Activated T-cell treated with anti-CD3 and anti-CD28 coated beads, Interleukin-2, amount 50 U/mL, for 24 hours (primary cell): ENCODE results near the gene GTF3C1.

Source experiments
- DNase-seq: peaks from one replicate; pipeline ENCODE4 v3.0.0-alpha.2; 2020
- H3K27ac Mint-ChIP-seq: 2 replicates; pipeline ENCODE4 v1.8.0; 2020; ENCODE audit warnings: mild to moderate bottlenecking, mixed read lengths
- H3K27me3 Mint-ChIP-seq: 2 replicates; pipeline ENCODE4 v1.8.0; 2020; ENCODE audit warnings: mixed read lengths
- H3K36me3 Mint-ChIP-seq: 2 replicates; pipeline ENCODE4 v1.8.0; 2020; ENCODE audit warnings: low read depth, mixed read lengths
- H3K4me1 Mint-ChIP-seq: 2 replicates; pipeline ENCODE4 v1.8.0; 2020; ENCODE audit warnings: low read depth, mixed read lengths
- H3K4me3 Mint-ChIP-seq: 2 replicates; pipeline ENCODE4 v1.8.0; 2020; ENCODE audit warnings: mild to moderate bottlenecking, moderate library complexity, mixed read lengths
- H3K9me3 Mint-ChIP-seq: 2 replicates; pipeline ENCODE4 v1.8.0; 2020; ENCODE audit warnings: mixed read lengths

GTF3C1 gene

DNA sequence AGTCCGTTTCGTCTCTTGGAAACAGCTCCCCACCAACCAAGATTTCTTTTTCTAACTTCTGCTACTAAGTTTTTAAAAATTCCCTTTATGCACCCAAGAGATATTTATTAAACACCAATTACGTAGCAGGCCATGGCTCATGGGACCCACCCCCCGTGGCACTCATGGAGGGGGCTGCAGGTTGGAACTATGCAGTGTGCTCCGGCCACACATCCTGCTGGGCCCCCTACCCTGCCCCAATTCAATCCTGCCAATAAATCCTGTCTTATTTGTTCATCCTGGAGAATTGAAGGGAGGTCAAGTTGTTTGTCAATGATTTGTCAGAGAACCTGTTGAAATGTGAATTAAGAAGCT lies 99.5 kb downstream of the GTF3C1 start:
- Mint-ChIP-seq H3K27ac (peak overlapping the region; percentile 92), H3K4me1 (peaks cover 96% of the 10 kb centered on the region), H3K36me3 (peaks cover 66% of the 10 kb centered on the region), H3K27me3 (no peaks in the 10 kb centered on the region), H3K4me3 (peak overlapping the region; percentile 62), H3K9me3 (peaks cover 3% of the 10 kb centered on the region)
- DNase-seq: no peak

DNA sequence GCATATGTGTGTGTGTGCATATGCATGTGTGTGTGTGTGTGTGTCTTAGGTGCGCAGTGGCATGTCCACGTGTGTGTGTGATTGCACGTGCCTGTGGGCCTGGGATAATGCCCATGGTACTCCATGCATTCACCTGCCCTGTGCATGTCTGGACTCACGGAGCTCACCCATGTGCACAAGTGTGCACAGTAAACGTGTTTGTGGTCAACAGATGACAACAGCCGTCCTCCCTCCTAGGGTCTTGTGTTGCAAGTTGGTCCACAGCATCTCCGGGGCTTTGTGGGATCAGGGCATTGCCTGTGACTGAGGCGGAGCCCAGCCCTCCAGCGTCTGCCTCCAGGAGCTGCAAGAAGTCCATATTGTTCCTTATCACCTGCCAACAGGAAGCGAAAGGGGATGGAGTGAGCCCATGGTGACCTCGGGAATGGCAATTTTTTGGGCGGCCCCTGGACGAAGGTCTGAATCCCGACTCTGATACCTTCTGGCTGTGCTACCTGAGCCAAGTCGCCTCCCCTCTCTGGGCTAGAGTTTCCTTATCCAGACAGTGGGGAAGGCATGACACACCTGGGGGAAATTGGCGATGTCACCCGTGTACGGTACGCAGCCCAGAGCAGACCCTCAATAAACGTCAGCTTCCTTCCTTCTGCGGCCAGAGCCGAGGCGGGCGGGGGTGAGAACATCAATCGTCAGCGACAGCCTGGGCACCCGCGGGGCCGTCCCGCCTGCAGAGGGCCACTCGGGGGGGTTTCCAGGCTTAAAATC lies 100.1 kb downstream of the GTF3C1 start:
- peaks cover 72% of the 10 kb centered on the region for H3K36me3 Mint-ChIP-seq
- peaks cover 96% of the 10 kb centered on the region for H3K4me1 Mint-ChIP-seq
- H3K27me3 Mint-ChIP-seq: no peaks in the 10 kb centered on the region
- DNase-seq: peak; percentile 79
- peak overlapping the region; percentile 92 for H3K27ac Mint-ChIP-seq
- H3K4me3 Mint-ChIP-seq: peak overlapping the region; percentile 62
- peaks cover 3% of the 10 kb centered on the region for H3K9me3 Mint-ChIP-seq

DNA sequence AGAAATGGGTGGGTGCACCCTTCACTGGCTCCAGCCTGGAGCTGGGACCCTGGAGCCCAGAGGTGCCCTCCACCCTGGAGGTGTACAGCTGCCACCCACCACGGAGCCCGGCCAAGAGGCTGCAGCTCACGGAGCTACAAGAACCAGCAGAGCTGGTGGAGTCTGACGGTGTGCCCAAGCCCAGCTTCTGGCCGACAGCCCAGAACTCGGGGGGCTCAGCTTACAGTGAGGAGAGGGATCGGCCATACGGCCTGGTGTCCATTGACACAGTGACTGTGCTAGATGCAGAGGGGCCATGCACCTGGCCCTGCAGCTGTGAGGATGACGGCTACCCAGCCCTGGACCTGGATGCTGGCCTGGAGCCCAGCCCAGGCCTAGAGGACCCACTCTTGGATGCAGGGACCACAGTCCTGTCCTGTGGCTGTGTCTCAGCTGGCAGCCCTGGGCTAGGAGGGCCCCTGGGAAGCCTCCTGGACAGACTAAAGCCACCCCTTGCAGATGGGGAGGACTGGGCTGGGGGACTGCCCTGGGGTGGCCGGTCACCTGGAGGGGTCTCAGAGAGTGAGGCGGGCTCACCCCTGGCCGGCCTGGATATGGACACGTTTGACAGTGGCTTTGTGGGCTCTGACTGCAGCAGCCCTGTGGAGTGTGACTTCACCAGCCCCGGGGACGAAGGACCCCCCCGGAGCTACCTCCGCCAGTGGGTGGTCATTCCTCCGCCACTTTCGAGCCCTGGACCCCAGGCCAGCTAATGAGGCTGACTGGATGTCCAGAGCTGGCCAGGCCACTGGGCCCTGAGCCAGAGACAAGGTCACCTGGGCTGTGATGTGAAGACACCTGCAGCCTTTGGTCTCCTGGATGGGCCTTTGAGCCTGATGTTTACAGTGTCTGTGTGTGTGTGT lies 100.9 kb downstream of the GTF3C1 start:
- H3K36me3 Mint-ChIP-seq: peaks cover 80% of the 10 kb centered on the region
- peak overlapping the region; percentile 62 for H3K4me3 Mint-ChIP-seq
- H3K27me3 Mint-ChIP-seq: no peaks in the 10 kb centered on the region
- H3K9me3 Mint-ChIP-seq: peaks cover 3% of the 10 kb centered on the region
- H3K4me1 Mint-ChIP-seq: peaks cover 96% of the 10 kb centered on the region
- DNase-seq: no peak
- H3K27ac Mint-ChIP-seq: peak overlapping the region; percentile 92

DNA sequence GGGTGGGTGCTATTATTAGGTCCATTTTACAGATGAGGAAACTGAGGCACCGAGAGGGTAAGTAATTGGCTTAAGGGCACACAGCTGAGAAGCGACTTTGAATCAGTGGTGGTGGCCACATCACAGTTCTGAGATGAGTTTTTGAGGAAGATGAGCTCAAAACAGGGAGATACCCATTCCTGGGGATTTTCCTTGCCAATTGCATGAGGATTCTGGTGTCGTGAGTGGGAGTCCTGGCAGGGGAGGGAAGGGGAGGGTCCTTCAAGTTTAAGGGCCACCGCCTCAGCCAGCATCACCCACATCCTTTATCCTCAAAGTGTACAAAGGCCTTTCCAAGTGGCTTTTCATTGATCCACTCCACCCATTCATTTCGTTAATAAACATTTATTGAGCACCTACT lies 102.4 kb downstream of the GTF3C1 start:
- peak overlapping the region; percentile 86 for H3K27ac Mint-ChIP-seq

DNA sequence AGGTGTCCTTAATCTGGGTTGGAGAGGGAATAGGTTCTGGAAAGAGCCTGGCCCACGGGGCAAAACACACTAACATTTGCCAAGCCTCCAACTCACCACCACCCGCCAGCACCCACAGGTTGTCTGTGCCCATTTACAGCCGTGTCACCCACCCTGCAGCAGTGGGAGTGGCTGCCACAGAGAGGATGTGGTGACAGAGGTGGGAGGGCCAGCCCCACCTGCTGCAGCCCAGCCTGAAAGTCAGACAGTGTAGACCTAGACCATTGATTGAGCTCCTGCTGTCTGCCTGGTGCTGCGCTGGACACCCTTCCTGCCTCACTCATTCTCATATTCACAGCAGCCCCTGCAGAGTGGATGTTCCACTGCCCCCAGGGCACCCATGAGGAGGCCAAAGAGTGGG lies 103.0 kb downstream of the GTF3C1 start:
- no peaks in the 10 kb centered on the region for H3K27me3 Mint-ChIP-seq
- H3K36me3 Mint-ChIP-seq: peaks cover 98% of the 10 kb centered on the region
- no peak overlapping the region for H3K4me3 Mint-ChIP-seq
- peaks cover 3% of the 10 kb centered on the region for H3K9me3 Mint-ChIP-seq
- peak overlapping the region; percentile 86 for H3K27ac Mint-ChIP-seq
- DNase-seq: peak; percentile 67
- peaks cover 90% of the 10 kb centered on the region for H3K4me1 Mint-ChIP-seq

More for the DNA sequence above, 102.4 kb downstream of the GTF3C1 start:
- Mint-ChIP-seq H3K9me3 (peaks cover 3% of the 10 kb centered on the region), H3K36me3 (peaks cover 95% of the 10 kb centered on the region), H3K4me3 (no peak overlapping the region), H3K4me1 (peaks cover 93% of the 10 kb centered on the region), H3K27me3 (no peaks in the 10 kb centered on the region)
- no peak for DNase-seq

DNA sequence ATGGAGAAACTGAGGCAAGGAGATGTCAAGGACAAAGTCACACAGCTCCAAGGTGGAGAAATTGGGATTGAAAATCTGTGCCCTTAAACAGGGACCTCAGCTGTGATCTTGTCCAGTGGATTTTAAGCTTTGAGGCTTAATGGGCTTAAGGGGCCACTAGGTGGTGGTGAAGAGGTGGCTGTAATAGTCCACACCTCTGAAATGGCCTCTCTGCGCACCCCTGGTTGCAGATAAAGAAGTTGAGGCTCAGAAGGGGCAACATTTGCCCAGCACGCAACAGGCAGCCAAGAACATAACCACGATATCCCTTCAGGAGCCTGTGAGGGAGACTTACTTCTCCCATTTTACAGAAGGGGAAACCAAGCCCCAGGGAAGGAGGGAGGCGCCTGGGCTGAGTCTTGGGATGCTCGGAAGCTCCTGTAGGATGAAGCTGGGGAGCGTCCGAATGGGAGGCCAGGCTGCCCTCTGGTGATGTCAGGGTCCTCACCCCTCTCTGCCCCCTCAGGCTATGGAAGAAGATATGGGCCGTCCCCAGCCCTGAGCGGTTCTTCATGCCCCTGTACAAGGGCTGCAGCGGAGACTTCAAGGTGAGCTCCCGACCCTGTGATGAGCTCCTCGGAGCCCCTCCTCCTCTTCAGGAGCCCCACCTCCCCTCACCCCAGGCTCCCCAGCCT lies 104.1 kb downstream of the GTF3C1 start:
- peak overlapping the region; percentile 86 for H3K27ac Mint-ChIP-seq
- no peak overlapping the region for H3K4me3 Mint-ChIP-seq
- H3K27me3 Mint-ChIP-seq: no peaks in the 10 kb centered on the region
- peaks cover 100% of the 10 kb centered on the region for H3K36me3 Mint-ChIP-seq
- peaks cover 85% of the 10 kb centered on the region for H3K4me1 Mint-ChIP-seq
- peaks cover under 1% of the 10 kb centered on the region for H3K9me3 Mint-ChIP-seq
- peak; percentile 28 for DNase-seq

DNA sequence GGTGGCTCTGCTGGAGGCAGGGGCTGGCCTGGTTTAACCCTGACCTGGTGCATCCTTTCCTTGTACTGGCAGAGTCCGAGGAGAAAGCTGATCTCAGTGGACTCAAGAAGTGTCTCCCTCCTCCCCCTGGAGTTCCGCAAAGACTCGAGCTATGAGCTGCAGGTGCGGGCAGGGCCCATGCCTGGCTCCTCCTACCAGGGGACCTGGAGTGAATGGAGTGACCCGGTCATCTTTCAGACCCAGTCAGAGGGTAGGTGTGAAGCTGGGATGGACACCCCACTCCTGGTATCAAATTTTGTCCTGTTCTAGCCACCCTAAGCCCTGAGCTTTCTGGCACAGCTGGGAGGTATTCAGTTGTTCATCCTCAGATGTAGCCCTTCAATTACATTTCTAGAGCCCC lies 105.2 kb downstream of the GTF3C1 start:
- Mint-ChIP-seq H3K4me1 (peaks cover 73% of the 10 kb centered on the region), H3K27ac (peak overlapping the region; percentile 86), H3K36me3 (peaks cover 99% of the 10 kb centered on the region), H3K4me3 (no peak overlapping the region), H3K9me3 (no peaks in the 10 kb centered on the region), H3K27me3 (no peaks in the 10 kb centered on the region)
- DNase-seq: peak; percentile 29

DNA sequence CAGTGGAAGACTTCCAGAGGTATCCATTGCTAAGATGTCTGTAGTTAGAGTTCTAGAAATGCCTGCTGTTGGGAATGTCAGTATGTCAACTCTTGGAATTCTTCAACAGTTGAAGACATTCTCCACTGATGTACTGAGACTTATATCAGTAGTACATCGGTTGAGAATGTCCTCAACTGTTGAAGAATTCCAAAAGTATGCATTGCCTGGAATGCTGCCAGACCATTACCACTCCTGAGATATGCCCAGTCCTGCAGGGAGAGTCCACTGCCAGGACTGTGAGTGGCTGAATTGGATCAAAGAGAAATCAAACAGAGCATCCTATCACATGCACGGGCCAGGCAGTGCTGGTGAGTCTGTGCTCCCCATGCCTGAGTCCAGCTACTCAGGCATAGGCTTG lies 105.7 kb downstream of the GTF3C1 start:
- H3K4me3 Mint-ChIP-seq: no peak overlapping the region
- peaks cover 72% of the 10 kb centered on the region for H3K4me1 Mint-ChIP-seq
- DNase-seq: peak; percentile 12
- H3K27ac Mint-ChIP-seq: peak overlapping the region; percentile 86
- no peaks in the 10 kb centered on the region for H3K27me3 Mint-ChIP-seq
- H3K36me3 Mint-ChIP-seq: peaks cover 99% of the 10 kb centered on the region
- H3K9me3 Mint-ChIP-seq: no peaks in the 10 kb centered on the region

DNA sequence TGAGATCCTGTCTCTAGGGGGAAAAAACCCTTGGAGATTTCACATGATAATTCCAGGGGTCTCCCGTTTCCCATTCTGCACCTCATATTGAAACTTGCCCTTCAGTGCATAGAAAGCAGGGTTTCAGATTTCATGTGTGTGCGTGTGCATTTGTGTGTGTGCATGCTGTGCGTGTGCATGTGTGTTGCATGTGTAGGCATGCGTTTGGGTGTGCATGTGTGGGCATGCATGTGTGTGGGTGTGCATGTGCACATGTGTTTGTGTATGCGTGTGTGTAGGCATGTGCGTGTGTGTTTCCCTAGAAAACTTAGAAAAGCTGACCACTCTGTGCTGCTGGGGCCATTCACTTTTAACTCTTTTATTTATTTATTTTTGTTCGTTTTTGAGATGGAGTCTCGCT lies 107.7 kb downstream of the GTF3C1 start:
- Mint-ChIP-seq H3K9me3 (no peaks in the 10 kb centered on the region), H3K27ac (no peak overlapping the region), H3K4me3 (no peak overlapping the region), H3K36me3 (peaks cover 99% of the 10 kb centered on the region), H3K4me1 (peaks cover 52% of the 10 kb centered on the region), H3K27me3 (no peaks in the 10 kb centered on the region)
- peak; percentile 16 for DNase-seq

DNA sequence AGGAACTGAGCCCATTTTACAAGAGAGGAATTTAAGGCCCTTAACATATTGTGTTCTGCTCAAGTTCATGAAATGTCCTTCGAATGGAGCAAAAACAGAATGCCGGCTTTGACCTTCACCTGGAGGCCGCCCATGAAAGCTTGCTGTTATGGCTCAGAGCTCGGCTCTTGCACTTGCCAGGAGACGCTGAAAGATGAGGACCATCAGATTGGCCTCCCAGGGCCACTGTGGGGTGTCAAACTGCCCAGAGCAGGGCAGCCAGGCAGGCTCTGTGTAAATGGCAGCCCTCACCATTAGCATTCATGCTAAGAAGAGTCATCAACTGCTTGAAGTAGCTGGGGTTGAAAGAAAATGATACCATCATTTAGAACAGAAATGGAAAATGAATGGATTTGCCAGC lies 108.4 kb downstream of the GTF3C1 start:
- Mint-ChIP-seq H3K27me3 (no peaks in the 10 kb centered on the region), H3K4me3 (no peak overlapping the region), H3K36me3 (peaks cover 99% of the 10 kb centered on the region), H3K4me1 (peaks cover 45% of the 10 kb centered on the region), H3K9me3 (no peaks in the 10 kb centered on the region), H3K27ac (peak overlapping the region; percentile 77)
- DNase-seq: peak; percentile 22

DNA sequence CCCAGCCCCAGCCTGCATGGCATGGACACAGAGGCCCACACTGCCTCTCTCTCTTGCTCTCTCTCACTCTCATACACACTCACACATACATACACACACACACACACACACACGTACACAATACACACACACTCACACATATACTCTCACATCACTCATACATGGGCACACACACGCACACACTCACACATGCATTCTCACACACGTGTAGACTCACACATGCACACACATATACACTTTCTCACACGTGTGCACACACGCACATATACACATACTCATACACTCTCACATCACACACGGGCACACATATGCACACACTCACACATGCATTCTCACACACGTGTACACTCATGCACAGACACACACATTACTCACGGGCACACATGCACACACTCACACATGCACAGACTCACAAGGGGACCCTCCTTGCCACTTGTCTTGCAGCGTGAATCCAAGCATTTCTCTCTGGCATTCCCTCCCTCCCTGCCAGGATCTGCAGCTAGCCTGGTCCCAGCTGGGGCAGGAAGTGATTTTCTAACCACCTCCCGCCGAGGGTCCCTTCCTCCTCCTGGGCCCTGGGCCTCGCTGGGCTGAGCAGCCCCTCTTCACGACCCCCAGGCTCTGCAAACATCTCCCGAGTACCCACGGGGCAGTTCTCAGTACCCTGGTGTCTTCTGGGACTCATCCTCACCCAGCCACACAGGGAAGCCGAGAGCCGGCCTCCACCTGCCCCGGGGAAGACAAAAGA lies 110.3 kb downstream of the GTF3C1 start:
- peaks cover 26% of the 10 kb centered on the region for H3K4me1 Mint-ChIP-seq
- H3K4me3 Mint-ChIP-seq: no peak overlapping the region
- H3K27me3 Mint-ChIP-seq: no peaks in the 10 kb centered on the region
- H3K9me3 Mint-ChIP-seq: no peaks in the 10 kb centered on the region
- H3K27ac Mint-ChIP-seq: peak overlapping the region; percentile 38
- DNase-seq: peak; percentile 2
- peaks cover 97% of the 10 kb centered on the region for H3K36me3 Mint-ChIP-seq

DNA sequence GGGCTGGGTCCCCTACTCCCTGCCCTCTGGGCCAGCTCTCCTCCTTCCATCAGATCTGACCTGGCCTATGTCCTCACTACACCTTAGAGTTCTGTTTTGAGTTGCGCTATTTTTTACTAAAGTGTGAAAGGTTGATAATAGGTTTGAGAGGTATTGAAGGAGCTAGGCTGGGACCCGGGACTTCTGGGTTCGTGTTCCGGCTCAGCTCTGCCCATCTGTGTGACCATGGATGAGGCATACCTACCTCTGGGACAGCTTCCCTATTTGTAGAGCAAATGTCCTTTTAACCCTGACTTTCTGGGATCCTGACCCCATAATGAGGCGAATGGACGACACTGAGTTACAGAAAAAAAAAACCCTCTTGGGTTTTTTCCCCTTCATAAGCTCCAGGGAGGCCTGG lies 111.8 kb downstream of the GTF3C1 start:
- H3K36me3 Mint-ChIP-seq: peaks cover 97% of the 10 kb centered on the region
- H3K4me3 Mint-ChIP-seq: no peak overlapping the region
- peaks cover 21% of the 10 kb centered on the region for H3K4me1 Mint-ChIP-seq
- H3K27me3 Mint-ChIP-seq: no peaks in the 10 kb centered on the region
- H3K9me3 Mint-ChIP-seq: no peaks in the 10 kb centered on the region
- H3K27ac Mint-ChIP-seq: peak overlapping the region; percentile 83
- no peak for DNase-seq

DNA sequence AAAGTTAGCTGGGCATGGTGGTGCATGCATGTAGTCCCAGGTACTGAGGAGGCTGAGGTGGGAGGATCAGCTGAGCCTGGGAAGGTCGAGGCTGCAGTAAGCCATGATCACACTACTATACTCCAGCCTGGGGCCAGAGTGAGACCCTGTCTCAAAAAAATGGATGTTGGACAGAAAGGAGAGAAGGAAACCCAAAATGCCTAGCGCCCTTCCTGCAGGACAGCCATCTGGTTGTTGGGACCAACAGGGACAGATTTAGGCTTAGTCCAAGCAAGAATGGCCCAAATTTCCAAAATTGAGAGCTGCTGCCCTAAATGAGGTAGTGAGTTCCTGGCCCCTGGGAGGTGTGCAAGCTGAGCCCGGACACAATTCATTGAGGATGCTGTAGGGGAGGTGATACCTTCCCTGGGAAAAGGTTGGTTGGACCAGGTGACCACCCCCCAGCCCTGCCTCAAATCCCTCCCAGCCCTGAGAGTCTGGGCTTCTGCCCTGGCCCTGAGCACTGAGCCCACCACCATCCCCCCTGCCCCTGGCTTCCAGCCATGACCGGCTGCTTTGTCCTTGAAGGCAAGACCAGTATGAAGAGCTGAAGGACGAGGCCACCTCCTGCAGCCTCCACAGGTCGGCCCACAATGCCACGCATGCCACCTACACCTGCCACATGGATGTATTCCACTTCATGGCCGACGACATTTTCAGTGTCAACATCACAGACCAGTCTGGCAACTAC lies 112.6 kb downstream of the GTF3C1 start:
- no peaks in the 10 kb centered on the region for H3K9me3 Mint-ChIP-seq
- H3K27me3 Mint-ChIP-seq: no peaks in the 10 kb centered on the region
- DNase-seq: peak; percentile 28
- H3K4me1 Mint-ChIP-seq: peaks cover 22% of the 10 kb centered on the region
- H3K36me3 Mint-ChIP-seq: peaks cover 97% of the 10 kb centered on the region
- no peak overlapping the region for H3K4me3 Mint-ChIP-seq
- H3K27ac Mint-ChIP-seq: peak overlapping the region; percentile 83
